Measurements from ENCODE around the gene PXDN. TPM values are rescaled to one million over a fixed set of nuclear protein-coding genes. Genes with fewer than 3 reads are reported as not detected.
"Not testable (repeated sequence)": the region's sequence is repeated elsewhere in the genome, so short reads cannot be mapped to it uniquely, and the experiment has no call there.

PXDN gene
- total and polyA plus RNA-seq, 8 donors, result 2.0 to 21.1 (median 4.2) TPM

GRCh38 chr2:1625281-1626001, 118.9 kb downstream of the PXDN start:
- Histone ChIP-seq H3K27me3 (peaks cover 0 to 16% (median under 1%) of the 10 kb centered on the region in 4 donors), H3K4me1 (no peaks in the 10 kb centered on the region), H3K9me3 (no peaks in the 10 kb centered on the region), H3K4me3 (no peak overlapping the region), H3K27ac (no peak overlapping the region), H3K36me3 (no peaks in the 10 kb centered on the region)
- ATAC-seq (peak in 2 of 4 donors; percentile 27 to 35), DNase-seq (no peak), FAIRE-seq (no peak)
- TF ChIP-seq, protein P1, sequence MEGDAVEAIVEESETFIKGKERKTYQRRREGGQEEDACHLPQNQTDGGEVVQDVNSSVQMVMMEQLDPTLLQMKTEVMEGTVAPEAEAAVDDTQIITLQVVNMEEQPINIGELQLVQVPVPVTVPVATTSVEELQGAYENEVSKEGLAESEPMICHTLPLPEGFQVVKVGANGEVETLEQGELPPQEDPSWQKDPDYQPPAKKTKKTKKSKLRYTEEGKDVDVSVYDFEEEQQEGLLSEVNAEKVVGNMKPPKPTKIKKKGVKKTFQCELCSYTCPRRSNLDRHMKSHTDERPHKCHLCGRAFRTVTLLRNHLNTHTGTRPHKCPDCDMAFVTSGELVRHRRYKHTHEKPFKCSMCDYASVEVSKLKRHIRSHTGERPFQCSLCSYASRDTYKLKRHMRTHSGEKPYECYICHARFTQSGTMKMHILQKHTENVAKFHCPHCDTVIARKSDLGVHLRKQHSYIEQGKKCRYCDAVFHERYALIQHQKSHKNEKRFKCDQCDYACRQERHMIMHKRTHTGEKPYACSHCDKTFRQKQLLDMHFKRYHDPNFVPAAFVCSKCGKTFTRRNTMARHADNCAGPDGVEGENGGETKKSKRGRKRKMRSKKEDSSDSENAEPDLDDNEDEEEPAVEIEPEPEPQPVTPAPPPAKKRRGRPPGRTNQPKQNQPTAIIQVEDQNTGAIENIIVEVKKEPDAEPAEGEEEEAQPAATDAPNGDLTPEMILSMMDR (IDR thresholded peaks at IDR 0.05), result no peak
- WGBS, 2 donors, result 41 to 69% methylated on average over 20 of the region's 20 CpGs
- intact Hi-C loops (cut with DNase I), result no loop called here

DNA sequence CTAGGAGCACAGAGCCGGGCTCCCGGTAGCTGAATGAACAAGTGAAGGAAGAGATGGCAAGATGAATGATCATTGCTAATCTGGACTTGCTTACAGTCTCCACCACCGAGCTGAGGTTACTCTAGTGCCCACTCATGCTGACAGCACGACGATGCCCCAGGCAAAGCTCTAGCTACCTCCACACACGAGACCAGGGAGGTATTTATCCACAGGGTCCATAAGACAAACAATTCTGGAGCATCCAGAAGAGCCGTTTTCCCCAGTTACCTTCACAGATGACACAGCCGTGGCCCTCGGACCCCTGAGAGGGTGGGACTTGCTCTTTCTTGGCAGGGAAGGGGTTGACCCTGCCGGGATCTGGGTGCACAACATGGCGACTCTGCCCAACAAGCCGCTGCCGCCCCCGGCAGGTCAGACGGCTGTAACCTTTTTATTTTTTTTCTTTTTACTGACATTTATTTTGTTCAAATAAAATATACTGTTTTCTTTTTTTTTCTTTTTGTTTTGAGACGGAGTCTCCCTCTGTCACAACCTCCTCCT, 120.3 kb downstream of the PXDN start:
- intact Hi-C loops (cut with DNase I), result no loop called here
- H3K4me1 ChIP-seq, result no peaks in the 10 kb centered on the region
- peaks cover 0 to 9% (median 0%) of the 10 kb centered on the region in 4 donors for H3K27me3 ChIP-seq
- DNase-seq (no peak), FAIRE-seq (no peak), ATAC-seq (no peak)
- no peak overlapping the region for H3K27ac ChIP-seq
- H3K36me3 ChIP-seq, result no peaks in the 10 kb centered on the region
- TF ChIP-seq, protein P1 (IDR thresholded peaks at IDR 0.05), result no peak
- 71 to 86% methylated on average over 16 of the region's 16 CpGs for WGBS, 2 donors
- no peak overlapping the region for H3K4me3 ChIP-seq
- H3K9me3 ChIP-seq, result no peaks in the 10 kb centered on the region

- Histone ChIP-seq H3K27me3 (peaks cover 0 to 2% (median 0%) of the 10 kb centered on the region in 4 donors), H3K4me1 (no peaks in the 10 kb centered on the region), H3K36me3 (no peaks in the 10 kb centered on the region), H3K4me3 (no peak overlapping the region), H3K9me3 (no peaks in the 10 kb centered on the region), H3K27ac (no peak overlapping the region)
- no peak for DNase-seq
- WGBS, 2 donors, result 72 to 87% methylated on average over 11 of the region's 11 CpGs
- TF ChIP-seq, protein P1 (IDR thresholded peaks at IDR 0.05), result no peak
- no peak for FAIRE-seq
- no peak for ATAC-seq
- intact Hi-C loops (cut with DNase I), result no loop called here
These were observed 121.7 kb downstream of the PXDN start for GRCh38 chr2:1622521-1623200.

GRCh38 chr2:1621976-1622375, 122.3 kb downstream of the PXDN start:
- H3K4me3 ChIP-seq; H3K9me3 ChIP-seq; H3K36me3 ChIP-seq; H3K27me3 ChIP-seq; ATAC-seq; FAIRE-seq; intact Hi-C loops (cut with DNase I); H3K27ac ChIP-seq; H3K4me1 ChIP-seq; DNase-seq: not testable (repeated sequence)
- WGBS, 2 donors, result 67 to 71% methylated on average over 3 of the region's 3 CpGs

DNA sequence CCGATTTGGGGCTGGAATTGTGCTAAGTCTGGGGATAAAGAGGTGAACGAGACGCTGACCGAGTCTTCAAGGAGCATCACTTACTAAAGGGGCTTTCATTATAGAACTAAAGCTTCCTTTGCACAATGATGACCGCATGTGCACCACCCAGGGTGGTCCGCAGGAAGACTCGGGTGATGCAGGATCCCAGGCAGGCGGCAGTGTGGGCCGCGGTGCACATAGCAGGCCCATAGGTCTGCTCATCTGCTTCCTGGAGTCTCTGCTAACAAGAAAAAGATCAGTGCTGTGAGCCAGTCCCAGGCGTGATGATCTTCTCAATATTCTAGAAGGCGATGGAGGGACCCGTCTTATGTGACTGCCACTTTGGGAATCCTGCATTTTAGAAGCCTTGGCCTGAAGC, 122.8 kb downstream of the PXDN start:
- no peak for FAIRE-seq
- 87 to 92% methylated on average over 13 of the region's 13 CpGs for WGBS, 2 donors
- no peaks in the 10 kb centered on the region for H3K36me3 ChIP-seq
- no peak for ATAC-seq
- no peaks in the 10 kb centered on the region for H3K27me3 ChIP-seq
- H3K4me1 ChIP-seq, result no peaks in the 10 kb centered on the region
- TF ChIP-seq, protein P1 (IDR thresholded peaks at IDR 0.05), result no peak
- no peak overlapping the region for H3K4me3 ChIP-seq
- H3K9me3 ChIP-seq, result no peaks in the 10 kb centered on the region
- H3K27ac ChIP-seq, result no peak overlapping the region
- no peak for DNase-seq
- intact Hi-C loops (cut with DNase I), result no loop called here
